Measurements from ENCODE around the gene RHBDF1. TPM values are rescaled to one million over a fixed set of nuclear protein-coding genes. Genes with fewer than 3 reads are reported as not detected.

The RHBDF1 gene
- total and polyA plus RNA-seq, 9 of the 15 experiments (the other 6 are each of a cell fraction or from before 2014, with no cell fraction given): 1.0 to 8.2 (median 4.2) TPM

DNA sequence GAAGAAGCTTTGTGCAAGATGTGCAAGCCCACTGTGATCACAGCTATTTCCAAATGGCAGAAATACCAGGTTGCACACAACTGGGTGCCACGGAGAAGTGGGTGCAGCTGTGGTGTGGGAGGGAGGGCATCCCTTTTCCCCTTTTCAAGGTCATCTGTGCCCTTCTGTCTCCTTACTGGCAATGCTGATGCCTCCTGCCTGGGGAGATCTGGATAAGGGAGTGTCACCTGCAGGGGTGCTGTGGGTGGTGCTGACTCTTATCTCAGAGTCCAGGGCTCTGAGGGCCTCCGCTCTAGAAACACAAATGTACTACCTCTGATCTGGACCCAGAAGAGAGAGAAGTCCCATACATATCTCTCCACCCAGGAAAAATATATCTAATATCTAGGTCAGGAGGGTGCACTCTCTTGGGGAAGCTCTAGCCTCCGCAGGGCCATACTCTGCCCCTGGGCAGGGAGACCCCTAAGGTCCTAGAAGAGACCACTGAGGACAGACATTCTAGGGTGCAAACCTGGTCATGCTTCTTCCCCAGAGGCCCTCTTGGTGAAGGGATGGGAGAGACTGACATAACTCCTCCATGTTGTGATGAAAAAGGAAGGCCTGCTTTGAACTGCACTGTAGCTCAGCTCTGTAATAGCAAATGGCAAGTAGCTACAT, 47.5 kb upstream of the RHBDF1 start (continued):
- TF ChIP-seq, protein P1, sequence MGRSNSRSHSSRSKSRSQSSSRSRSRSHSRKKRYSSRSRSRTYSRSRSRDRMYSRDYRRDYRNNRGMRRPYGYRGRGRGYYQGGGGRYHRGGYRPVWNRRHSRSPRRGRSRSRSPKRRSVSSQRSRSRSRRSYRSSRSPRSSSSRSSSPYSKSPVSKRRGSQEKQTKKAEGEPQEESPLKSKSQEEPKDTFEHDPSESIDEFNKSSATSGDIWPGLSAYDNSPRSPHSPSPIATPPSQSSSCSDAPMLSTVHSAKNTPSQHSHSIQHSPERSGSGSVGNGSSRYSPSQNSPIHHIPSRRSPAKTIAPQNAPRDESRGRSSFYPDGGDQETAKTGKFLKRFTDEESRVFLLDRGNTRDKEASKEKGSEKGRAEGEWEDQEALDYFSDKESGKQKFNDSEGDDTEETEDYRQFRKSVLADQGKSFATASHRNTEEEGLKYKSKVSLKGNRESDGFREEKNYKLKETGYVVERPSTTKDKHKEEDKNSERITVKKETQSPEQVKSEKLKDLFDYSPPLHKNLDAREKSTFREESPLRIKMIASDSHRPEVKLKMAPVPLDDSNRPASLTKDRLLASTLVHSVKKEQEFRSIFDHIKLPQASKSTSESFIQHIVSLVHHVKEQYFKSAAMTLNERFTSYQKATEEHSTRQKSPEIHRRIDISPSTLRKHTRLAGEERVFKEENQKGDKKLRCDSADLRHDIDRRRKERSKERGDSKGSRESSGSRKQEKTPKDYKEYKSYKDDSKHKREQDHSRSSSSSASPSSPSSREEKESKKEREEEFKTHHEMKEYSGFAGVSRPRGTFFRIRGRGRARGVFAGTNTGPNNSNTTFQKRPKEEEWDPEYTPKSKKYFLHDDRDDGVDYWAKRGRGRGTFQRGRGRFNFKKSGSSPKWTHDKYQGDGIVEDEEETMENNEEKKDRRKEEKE (IDR thresholded peaks at IDR 0.05; ENCODE audit: borderline replicate concordance in 1 of 2, control insufficient read depth in 1 of 2, low read depth in 2 of 2, low read length in 1 of 2): no peak
- TF ChIP-seq ZNF699 (CRISPR knock-in tag; IDR thresholded peaks at IDR 0.05; ENCODE audit: insufficient replicate concordance): no peak
- TF ChIP-seq ZNF436 (CRISPR knock-in tag; IDR thresholded peaks at IDR 0.05): no peak
- TF ChIP-seq NONO (IDR thresholded peaks at IDR 0.05; ENCODE audit: low read depth in 2 of 2, low read length in 1 of 2): no peak
- TF ChIP-seq, protein P2, sequence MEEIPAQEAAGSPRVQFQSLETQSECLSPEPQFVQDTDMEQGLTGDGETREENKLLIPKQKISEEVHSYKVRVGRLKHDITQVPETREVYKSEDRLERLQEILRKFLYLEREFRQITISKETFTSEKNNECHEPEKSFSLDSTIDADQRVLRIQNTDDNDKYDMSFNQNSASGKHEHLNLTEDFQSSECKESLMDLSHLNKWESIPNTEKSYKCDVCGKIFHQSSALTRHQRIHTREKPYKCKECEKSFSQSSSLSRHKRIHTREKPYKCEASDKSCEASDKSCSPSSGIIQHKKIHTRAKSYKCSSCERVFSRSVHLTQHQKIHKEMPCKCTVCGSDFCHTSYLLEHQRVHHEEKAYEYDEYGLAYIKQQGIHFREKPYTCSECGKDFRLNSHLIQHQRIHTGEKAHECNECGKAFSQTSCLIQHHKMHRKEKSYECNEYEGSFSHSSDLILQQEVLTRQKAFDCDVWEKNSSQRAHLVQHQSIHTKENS (CRISPR knock-in tag; IDR thresholded peaks at IDR 0.05): no peak
- TF ChIP-seq TCF7L2 (IDR thresholded peaks at IDR 0.05; ENCODE audit: low read depth, low read length): no peak
- TF ChIP-seq, protein P3, sequence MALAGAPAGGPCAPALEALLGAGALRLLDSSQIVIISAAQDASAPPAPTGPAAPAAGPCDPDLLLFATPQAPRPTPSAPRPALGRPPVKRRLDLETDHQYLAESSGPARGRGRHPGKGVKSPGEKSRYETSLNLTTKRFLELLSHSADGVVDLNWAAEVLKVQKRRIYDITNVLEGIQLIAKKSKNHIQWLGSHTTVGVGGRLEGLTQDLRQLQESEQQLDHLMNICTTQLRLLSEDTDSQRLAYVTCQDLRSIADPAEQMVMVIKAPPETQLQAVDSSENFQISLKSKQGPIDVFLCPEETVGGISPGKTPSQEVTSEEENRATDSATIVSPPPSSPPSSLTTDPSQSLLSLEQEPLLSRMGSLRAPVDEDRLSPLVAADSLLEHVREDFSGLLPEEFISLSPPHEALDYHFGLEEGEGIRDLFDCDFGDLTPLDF (CRISPR knock-in tag; IDR thresholded peaks at IDR 0.05): no peak
- TF ChIP-seq ETV1 (tag; conservative IDR thresholded peaks at IDR 0.05; ENCODE audit: low read depth): no peak
- no peak for TF ChIP-seq NCOA2 (IDR thresholded peaks at IDR 0.05; ENCODE audit: partially characterized antibody in 2 of 2)
- TF ChIP-seq, protein P4, sequence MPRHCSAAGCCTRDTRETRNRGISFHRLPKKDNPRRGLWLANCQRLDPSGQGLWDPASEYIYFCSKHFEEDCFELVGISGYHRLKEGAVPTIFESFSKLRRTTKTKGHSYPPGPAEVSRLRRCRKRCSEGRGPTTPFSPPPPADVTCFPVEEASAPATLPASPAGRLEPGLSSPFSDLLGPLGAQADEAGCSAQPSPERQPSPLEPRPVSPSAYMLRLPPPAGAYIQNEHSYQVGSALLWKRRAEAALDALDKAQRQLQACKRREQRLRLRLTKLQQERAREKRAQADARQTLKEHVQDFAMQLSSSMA (CRISPR knock-in tag; IDR thresholded peaks at IDR 0.05): no peak
- no peak for TF ChIP-seq MCM5 (IDR thresholded peaks at IDR 0.05; ENCODE audit: low read depth)
- TF ChIP-seq ZNF77 (CRISPR knock-in tag; IDR thresholded peaks at IDR 0.05): no peak
- TF ChIP-seq HNRNPUL1 (IDR thresholded peaks at IDR 0.05; ENCODE audit: low read length): no peak
- no peak for TF ChIP-seq ZKSCAN3 (CRISPR knock-in tag; IDR thresholded peaks at IDR 0.05)
- no peak for TF ChIP-seq SLC30A9 (CRISPR knock-in tag; IDR thresholded peaks at IDR 0.05)
- no peak for TF ChIP-seq SIN3B (IDR thresholded peaks at IDR 0.05; ENCODE audit: low read depth)
- no peak for TF ChIP-seq ELF2 (CRISPR knock-in tag; IDR thresholded peaks at IDR 0.05)
- no peak for TF ChIP-seq SAFB2 (IDR thresholded peaks at IDR 0.05; ENCODE audit: borderline replicate concordance, low read depth, low read length, severe bottlenecking)
- TF ChIP-seq GATAD2B (IDR thresholded peaks at IDR 0.05; ENCODE audit: borderline replicate concordance): no peak
- no peak for TF ChIP-seq YY1 (IDR thresholded peaks at IDR 0.05; ENCODE audit: borderline replicate concordance in 1 of 3, control insufficient read depth in 1 of 3, extremely low read depth in 1 of 3, insufficient read depth in 3 of 3, insufficient read length in 1 of 3, insufficient replicate concordance in 2 of 3, low read depth in 1 of 3, low read length in 2 of 3)
- no peak for TF ChIP-seq ZNF707 (CRISPR knock-in tag; conservative IDR thresholded peaks at IDR 0.05)
- no peak for TF ChIP-seq FOXA1 (IDR thresholded peaks at IDR 0.05; ENCODE audit: borderline replicate concordance)
- no peak for TF ChIP-seq MCM3 (IDR thresholded peaks at IDR 0.05)
